Measurements from ENCODE around the gene GRIP1.

DNA sequence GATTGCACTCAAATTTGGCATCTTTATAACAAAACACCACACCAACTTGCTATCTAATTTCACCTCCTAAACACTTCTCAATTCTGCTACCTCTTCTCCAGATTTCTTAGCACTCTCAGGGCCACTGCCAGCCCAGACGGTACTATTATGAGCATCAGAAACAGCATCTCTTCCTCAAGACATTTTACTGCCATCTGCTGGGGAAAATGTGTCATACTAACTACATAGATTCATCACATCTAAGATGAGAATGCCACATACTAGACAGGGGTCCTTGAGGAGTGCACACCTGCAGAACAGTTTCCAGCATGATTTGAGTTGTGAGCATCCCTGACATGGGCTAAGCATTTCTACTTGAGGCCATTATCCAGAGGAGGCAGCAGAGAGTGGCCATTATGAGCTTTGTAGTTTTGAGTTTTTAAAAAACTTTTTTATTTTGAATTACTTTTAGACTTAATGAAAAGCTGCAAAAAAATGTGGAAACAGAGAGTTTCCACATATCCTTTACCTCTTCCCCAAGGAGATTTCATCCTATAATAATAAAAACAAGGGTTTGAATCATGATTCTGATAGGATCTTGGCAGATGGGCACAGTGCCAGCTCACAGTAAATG lies 15.1 kb upstream of the GRIP1 start:
- TF ChIP-seq EZH2phosphoT487 (IDR thresholded peaks at IDR 0.05; ENCODE audit: unreplicated experiment), result no peak
- TF ChIP-seq, protein P1, sequence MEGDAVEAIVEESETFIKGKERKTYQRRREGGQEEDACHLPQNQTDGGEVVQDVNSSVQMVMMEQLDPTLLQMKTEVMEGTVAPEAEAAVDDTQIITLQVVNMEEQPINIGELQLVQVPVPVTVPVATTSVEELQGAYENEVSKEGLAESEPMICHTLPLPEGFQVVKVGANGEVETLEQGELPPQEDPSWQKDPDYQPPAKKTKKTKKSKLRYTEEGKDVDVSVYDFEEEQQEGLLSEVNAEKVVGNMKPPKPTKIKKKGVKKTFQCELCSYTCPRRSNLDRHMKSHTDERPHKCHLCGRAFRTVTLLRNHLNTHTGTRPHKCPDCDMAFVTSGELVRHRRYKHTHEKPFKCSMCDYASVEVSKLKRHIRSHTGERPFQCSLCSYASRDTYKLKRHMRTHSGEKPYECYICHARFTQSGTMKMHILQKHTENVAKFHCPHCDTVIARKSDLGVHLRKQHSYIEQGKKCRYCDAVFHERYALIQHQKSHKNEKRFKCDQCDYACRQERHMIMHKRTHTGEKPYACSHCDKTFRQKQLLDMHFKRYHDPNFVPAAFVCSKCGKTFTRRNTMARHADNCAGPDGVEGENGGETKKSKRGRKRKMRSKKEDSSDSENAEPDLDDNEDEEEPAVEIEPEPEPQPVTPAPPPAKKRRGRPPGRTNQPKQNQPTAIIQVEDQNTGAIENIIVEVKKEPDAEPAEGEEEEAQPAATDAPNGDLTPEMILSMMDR (conservative IDR thresholded peaks at IDR 0.05; ENCODE audit: low read depth in 2 of 2), result peak; percentile 68 to 69
- no peak for TF ChIP-seq POLR2AphosphoS5 (IDR thresholded peaks at IDR 0.05; ENCODE audit: low read depth)
- TF ChIP-seq EZH2 (IDR thresholded peaks at IDR 0.05; ENCODE audit: low read depth, unreplicated experiment), result no peak
- TF ChIP-seq, protein P2, sequence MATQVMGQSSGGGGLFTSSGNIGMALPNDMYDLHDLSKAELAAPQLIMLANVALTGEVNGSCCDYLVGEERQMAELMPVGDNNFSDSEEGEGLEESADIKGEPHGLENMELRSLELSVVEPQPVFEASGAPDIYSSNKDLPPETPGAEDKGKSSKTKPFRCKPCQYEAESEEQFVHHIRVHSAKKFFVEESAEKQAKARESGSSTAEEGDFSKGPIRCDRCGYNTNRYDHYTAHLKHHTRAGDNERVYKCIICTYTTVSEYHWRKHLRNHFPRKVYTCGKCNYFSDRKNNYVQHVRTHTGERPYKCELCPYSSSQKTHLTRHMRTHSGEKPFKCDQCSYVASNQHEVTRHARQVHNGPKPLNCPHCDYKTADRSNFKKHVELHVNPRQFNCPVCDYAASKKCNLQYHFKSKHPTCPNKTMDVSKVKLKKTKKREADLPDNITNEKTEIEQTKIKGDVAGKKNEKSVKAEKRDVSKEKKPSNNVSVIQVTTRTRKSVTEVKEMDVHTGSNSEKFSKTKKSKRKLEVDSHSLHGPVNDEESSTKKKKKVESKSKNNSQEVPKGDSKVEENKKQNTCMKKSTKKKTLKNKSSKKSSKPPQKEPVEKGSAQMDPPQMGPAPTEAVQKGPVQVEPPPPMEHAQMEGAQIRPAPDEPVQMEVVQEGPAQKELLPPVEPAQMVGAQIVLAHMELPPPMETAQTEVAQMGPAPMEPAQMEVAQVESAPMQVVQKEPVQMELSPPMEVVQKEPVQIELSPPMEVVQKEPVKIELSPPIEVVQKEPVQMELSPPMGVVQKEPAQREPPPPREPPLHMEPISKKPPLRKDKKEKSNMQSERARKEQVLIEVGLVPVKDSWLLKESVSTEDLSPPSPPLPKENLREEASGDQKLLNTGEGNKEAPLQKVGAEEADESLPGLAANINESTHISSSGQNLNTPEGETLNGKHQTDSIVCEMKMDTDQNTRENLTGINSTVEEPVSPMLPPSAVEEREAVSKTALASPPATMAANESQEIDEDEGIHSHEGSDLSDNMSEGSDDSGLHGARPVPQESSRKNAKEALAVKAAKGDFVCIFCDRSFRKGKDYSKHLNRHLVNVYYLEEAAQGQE (IDR thresholded peaks at IDR 0.05; ENCODE audit: unreplicated experiment), result no peak
- TF ChIP-seq NANOG (IDR thresholded peaks at IDR 0.05; ENCODE audit: borderline replicate concordance), result no peak
- no peak for TF ChIP-seq CREB1 (CRISPR knock-in tag; IDR thresholded peaks at IDR 0.05; ENCODE audit: low read depth)
- no peak for TF ChIP-seq ZNF114 (CRISPR knock-in tag; IDR thresholded peaks at IDR 0.05)
- TF ChIP-seq, protein P3, sequence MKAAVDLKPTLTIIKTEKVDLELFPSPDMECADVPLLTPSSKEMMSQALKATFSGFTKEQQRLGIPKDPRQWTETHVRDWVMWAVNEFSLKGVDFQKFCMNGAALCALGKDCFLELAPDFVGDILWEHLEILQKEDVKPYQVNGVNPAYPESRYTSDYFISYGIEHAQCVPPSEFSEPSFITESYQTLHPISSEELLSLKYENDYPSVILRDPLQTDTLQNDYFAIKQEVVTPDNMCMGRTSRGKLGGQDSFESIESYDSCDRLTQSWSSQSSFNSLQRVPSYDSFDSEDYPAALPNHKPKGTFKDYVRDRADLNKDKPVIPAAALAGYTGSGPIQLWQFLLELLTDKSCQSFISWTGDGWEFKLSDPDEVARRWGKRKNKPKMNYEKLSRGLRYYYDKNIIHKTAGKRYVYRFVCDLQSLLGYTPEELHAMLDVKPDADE (IDR thresholded peaks at IDR 0.05), result no peak
- TF ChIP-seq, protein P4, sequence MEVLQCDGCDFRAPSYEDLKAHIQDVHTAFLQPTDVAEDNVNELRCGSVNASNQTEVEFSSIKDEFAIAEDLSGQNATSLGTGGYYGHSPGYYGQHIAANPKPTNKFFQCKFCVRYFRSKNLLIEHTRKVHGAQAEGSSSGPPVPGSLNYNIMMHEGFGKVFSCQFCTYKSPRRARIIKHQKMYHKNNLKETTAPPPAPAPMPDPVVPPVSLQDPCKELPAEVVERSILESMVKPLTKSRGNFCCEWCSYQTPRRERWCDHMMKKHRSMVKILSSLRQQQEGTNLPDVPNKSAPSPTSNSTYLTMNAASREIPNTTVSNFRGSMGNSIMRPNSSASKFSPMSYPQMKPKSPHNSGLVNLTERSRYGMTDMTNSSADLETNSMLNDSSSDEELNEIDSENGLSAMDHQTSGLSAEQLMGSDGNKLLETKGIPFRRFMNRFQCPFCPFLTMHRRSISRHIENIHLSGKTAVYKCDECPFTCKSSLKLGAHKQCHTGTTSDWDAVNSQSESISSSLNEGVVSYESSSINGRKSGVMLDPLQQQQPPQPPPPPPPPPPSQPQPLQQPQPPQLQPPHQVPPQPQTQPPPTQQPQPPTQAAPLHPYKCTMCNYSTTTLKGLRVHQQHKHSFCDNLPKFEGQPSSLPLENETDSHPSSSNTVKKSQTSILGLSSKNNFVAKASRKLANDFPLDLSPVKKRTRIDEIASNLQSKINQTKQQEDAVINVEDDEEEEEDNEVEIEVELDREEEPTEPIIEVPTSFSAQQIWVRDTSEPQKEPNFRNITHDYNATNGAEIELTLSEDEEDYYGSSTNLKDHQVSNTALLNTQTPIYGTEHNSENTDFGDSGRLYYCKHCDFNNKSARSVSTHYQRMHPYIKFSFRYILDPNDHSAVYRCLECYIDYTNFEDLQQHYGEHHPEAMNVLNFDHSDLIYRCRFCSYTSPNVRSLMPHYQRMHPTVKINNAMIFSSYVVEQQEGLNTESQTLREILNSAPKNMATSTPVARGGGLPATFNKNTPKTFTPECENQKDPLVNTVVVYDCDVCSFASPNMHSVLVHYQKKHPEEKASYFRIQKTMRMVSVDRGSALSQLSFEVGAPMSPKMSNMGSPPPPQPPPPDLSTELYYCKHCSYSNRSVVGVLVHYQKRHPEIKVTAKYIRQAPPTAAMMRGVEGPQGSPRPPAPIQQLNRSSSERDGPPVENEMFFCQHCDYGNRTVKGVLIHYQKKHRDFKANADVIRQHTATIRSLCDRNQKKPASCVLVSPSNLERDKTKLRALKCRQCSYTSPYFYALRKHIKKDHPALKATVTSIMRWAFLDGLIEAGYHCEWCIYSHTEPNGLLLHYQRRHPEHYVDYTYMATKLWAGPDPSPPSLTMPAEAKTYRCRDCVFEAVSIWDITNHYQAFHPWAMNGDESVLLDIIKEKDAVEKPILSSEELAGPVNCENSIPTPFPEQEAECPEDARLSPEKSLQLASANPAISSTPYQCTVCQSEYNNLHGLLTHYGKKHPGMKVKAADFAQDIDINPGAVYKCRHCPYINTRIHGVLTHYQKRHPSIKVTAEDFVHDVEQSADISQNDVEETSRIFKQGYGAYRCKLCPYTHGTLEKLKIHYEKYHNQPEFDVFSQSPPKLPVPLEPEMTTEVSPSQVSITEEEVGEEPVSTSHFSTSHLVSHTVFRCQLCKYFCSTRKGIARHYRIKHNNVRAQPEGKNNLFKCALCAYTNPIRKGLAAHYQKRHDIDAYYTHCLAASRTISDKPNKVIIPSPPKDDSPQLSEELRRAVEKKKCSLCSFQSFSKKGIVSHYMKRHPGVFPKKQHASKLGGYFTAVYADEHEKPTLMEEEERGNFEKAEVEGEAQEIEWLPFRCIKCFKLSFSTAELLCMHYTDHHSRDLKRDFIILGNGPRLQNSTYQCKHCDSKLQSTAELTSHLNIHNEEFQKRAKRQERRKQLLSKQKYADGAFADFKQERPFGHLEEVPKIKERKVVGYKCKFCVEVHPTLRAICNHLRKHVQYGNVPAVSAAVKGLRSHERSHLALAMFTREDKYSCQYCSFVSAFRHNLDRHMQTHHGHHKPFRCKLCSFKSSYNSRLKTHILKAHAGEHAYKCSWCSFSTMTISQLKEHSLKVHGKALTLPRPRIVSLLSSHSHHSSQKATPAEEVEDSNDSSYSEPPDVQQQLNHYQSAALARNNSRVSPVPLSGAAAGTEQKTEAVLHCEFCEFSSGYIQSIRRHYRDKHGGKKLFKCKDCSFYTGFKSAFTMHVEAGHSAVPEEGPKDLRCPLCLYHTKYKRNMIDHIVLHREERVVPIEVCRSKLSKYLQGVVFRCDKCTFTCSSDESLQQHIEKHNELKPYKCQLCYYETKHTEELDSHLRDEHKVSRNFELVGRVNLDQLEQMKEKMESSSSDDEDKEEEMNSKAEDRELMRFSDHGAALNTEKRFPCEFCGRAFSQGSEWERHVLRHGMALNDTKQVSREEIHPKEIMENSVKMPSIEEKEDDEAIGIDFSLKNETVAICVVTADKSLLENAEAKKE (CRISPR knock-in tag; IDR thresholded peaks at IDR 0.05), result no peak
- TF ChIP-seq ZNF331 (CRISPR knock-in tag; IDR thresholded peaks at IDR 0.05; ENCODE audit: low read depth), result no peak
- no peak for TF ChIP-seq JUNB (IDR thresholded peaks at IDR 0.05; ENCODE audit: unreplicated experiment)
